ENCODE data around the gene VTA1. TPM values are rescaled to one million over a fixed set of nuclear protein-coding genes. Genes with fewer than 3 reads are reported as not detected.
"Not testable (repeated sequence)": the region's sequence is repeated elsewhere in the genome, so short reads cannot be mapped to it uniquely, and the experiment has no call there.

The VTA1 gene, protein sequence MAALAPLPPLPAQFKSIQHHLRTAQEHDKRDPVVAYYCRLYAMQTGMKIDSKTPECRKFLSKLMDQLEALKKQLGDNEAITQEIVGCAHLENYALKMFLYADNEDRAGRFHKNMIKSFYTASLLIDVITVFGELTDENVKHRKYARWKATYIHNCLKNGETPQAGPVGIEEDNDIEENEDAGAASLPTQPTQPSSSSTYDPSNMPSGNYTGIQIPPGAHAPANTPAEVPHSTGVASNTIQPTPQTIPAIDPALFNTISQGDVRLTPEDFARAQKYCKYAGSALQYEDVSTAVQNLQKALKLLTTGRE
- total RNA-seq (2013), result 44.2 TPM
- 10 to 100 TPM; 15.9 to 97.3 (median 74.8) TPM for polyA plus RNA-seq
- 15.7 and 31.4 TPM in 2 replicates for polyA minus RNA-seq
- total RNA-seq, result 20.4 to 47.2 (median 26.3) reads per million in 11 experiments

DNA sequence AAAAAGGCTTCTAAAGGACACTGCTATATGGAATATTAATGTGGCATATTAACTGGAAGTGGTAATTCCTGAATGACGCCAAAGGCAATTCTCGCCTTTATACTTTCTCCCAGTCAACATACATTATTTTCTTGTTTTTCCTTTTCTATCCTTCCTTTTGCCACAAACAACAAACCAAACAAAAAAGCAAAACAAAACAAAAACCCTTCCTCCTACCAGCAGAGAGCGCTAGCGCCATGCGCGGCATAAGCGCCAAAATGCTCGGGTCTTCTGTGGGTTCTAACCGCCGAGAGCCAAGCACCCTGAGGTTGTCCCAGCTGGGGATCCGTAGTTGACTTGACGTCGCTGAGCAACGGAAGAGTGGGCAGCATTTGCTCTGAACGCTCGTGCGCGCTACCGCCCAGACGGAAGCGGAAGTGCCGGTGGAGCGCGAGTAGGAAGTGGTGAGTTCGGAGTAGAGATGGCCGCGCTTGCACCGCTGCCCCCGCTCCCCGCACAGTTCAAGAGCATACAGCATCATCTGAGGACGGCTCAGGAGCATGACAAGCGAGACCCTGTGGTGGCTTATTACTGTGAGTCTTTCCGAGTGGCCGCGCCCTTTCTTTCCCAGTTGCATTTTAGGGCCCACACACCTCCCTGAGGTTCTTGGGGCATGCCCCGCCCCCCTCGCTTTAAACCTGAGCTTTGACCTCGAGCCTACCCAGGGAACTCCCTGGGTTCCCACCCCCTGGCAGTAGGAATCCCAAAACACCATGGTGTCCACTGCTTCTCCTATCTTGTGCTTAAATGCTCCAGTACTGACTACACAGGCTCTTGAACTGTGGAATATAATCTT, at the start of gene VTA1, which contains the start of gene NMBR:
Gene VTA1, plus strand, starts transcription at position 436 of the 835 bp plus-strand sequence. Its CDS starts 25 bp downstream, at position 461.
Gene NMBR, minus strand, starts transcription at position 295 of the 835 bp plus-strand sequence. CDS start 58,464 bp downstream, outside the sequence.
- TF ChIP-seq, protein P1, sequence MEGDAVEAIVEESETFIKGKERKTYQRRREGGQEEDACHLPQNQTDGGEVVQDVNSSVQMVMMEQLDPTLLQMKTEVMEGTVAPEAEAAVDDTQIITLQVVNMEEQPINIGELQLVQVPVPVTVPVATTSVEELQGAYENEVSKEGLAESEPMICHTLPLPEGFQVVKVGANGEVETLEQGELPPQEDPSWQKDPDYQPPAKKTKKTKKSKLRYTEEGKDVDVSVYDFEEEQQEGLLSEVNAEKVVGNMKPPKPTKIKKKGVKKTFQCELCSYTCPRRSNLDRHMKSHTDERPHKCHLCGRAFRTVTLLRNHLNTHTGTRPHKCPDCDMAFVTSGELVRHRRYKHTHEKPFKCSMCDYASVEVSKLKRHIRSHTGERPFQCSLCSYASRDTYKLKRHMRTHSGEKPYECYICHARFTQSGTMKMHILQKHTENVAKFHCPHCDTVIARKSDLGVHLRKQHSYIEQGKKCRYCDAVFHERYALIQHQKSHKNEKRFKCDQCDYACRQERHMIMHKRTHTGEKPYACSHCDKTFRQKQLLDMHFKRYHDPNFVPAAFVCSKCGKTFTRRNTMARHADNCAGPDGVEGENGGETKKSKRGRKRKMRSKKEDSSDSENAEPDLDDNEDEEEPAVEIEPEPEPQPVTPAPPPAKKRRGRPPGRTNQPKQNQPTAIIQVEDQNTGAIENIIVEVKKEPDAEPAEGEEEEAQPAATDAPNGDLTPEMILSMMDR (IDR thresholded peaks at IDR 0.05), result peak; percentile 81
- peak within 1 kb of the TSS; percentile 86 to 94 (median 90) for H3K27ac Mint-ChIP-seq
- Histone ChIP-seq H3K9me3 (replicated peaks in 1 of 2; ENCODE audit: control insufficient read depth in 1 of 2, insufficient read depth in 1 of 2, low read length in 2 of 2) (no peaks in the 10 kb centered on the region), H4K20me1 (ENCODE audit: insufficient read depth, low read length) (peaks cover 31% of the 10 kb centered on the region), H3K4me2 (replicated peaks; ENCODE audit: extremely low read depth, low read length, poor library complexity, severe bottlenecking) (peak within 1 kb of the TSS; percentile 93), H2AFZ (ENCODE audit: insufficient read depth, low read depth, low read length, poor library complexity, severe bottlenecking) (peak within 1 kb of the TSS; percentile 84), H3K27me3 (ENCODE audit: control insufficient read depth in 2 of 2, insufficient read depth in 2 of 2, low read length in 2 of 2) (no peaks in the 10 kb centered on the region), H3K79me2 (ENCODE audit: insufficient read depth, low read length) (peaks cover 55% of the 10 kb centered on the region), H3K9ac (ENCODE audit: insufficient read depth, low read length, poor library complexity, severe bottlenecking) (peak within 1 kb of the TSS; percentile 69), H3K27ac (ENCODE audit: low read depth in 1 of 2, low read length in 2 of 2) (peak within 1 kb of the TSS; percentile 46 to 83), H3K4me3 (replicated peaks in 1 of 3; ENCODE audit: low read depth in 2 of 3, low read length in 3 of 3) (peak within 1 kb of the TSS; percentile 79 to 95 (median 87)), H3K4me1 (ENCODE audit: control insufficient read depth in 1 of 2, insufficient read depth in 2 of 2, low read length in 2 of 2) (peaks cover 22 to 24% of the 10 kb centered on the region in 2 donors), H3K36me3 (replicated peaks in 1 of 2; ENCODE audit: control insufficient read depth in 1 of 2, insufficient read depth in 2 of 2, low read length in 2 of 2) (peaks cover 0 to 14% of the 10 kb centered on the region in 2 donors)
- peak; percentile 98 to 100 (median 98) for DNase-seq
- H3K9me3 Mint-ChIP-seq, result no peaks in the 10 kb centered on the region
- H3K4me1 Mint-ChIP-seq, result peaks cover 38% of the 10 kb centered on the region
- under 1% methylated on average over 34 of the region's 38 CpGs for WGBS (ENCODE audit: insufficient coverage)
- H3K36me3 Mint-ChIP-seq, result peaks cover 12 to 22% of the 10 kb centered on the region in 2 donors
- peaks cover 0 to 4% (median 4%) of the 10 kb centered on the region in 3 donors for H3K27me3 Mint-ChIP-seq (ENCODE audit: low read depth in 3 of 3)
- intact Hi-C loops (cut with micrococcal nuclease), result loop anchor here in 1 of 2 donors (5.0 kb wide), 1 partner anchor 240 kb away; no protein-coding TSS in a partner anchor
- peak within 1 kb of the TSS; percentile 90 to 95 for H3K4me3 Mint-ChIP-seq

DNA sequence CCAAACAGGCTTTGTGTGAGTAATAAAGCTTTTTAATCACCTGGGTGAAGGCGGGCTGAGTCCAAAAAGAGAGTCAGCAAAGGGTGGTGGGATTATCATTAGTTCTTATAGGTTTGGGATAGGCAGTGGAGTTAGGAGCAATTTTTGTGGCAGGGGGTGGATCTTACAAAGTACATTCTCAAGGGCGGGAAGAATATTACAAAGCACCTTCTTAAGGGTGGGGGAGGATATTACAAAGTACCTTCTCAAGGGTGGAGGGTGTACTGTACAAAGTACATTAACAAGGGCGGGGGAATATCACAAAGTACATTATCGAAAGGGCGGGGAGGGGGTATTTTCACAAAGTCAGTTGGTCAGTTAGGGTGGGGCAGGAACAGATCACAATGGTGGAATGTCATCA, 42.2 kb upstream of the VTA1 start:
- H3K9me3 Mint-ChIP-seq; H3K27me3 ChIP-seq (ENCODE audit: control insufficient read depth in 2 of 2, insufficient read depth in 2 of 2, low read length in 2 of 2); H3K4me3 Mint-ChIP-seq; H3K4me2 ChIP-seq (replicated peaks; ENCODE audit: extremely low read depth, low read length, poor library complexity, severe bottlenecking); H3K4me3 ChIP-seq (replicated peaks in 1 of 3; ENCODE audit: low read depth in 2 of 3, low read length in 3 of 3); H3K4me1 Mint-ChIP-seq; H3K9ac ChIP-seq (ENCODE audit: insufficient read depth, low read length, poor library complexity, severe bottlenecking); H3K4me1 ChIP-seq (ENCODE audit: control insufficient read depth in 1 of 2, insufficient read depth in 2 of 2, low read length in 2 of 2); H3K9me3 ChIP-seq (replicated peaks in 1 of 2; ENCODE audit: control insufficient read depth in 1 of 2, insufficient read depth in 1 of 2, low read length in 2 of 2); intact Hi-C loops (cut with micrococcal nuclease); H3K27ac ChIP-seq (ENCODE audit: low read depth in 1 of 2, low read length in 2 of 2); H2AFZ ChIP-seq (ENCODE audit: insufficient read depth, low read depth, low read length, poor library complexity, severe bottlenecking); DNase-seq; H4K20me1 ChIP-seq (ENCODE audit: insufficient read depth, low read length); H3K79me2 ChIP-seq (ENCODE audit: insufficient read depth, low read length); H3K27ac Mint-ChIP-seq; H3K36me3 Mint-ChIP-seq; H3K36me3 ChIP-seq (replicated peaks in 1 of 2; ENCODE audit: control insufficient read depth in 1 of 2, insufficient read depth in 2 of 2, low read length in 2 of 2); H3K27me3 Mint-ChIP-seq (ENCODE audit: low read depth in 3 of 3): not testable (repeated sequence)
- WGBS (ENCODE audit: insufficient coverage), result 68% methylated on average over 3 of the region's 5 CpGs

DNA sequence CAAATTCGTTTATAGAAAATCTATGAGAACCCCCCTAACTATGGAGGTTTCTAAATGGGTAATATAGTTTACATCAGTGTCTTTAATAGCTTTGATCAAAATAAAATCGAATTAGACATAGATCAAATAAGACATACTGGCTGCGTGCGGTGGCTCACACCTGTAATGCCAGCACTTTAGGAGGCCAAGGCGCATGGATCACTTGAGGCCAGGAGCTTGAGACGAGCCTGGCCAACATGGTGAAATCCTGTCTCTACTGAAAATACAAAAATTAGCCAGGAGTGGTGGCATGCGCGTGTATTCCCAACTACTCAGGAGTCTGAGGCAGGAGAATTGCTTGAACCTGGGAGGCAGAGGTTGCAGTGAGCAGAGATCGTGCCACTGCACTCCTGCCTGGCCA, 36.2 kb upstream of the VTA1 start:
- H3K27ac Mint-ChIP-seq; H3K9ac ChIP-seq (ENCODE audit: insufficient read depth, low read length, poor library complexity, severe bottlenecking); H3K9me3 Mint-ChIP-seq: not testable (repeated sequence)

More for the DNA sequence above, 36.2 kb upstream of the VTA1 start:
- H3K4me3 ChIP-seq (replicated peaks in 1 of 3; ENCODE audit: low read depth in 2 of 3, low read length in 3 of 3); H3K27ac ChIP-seq (ENCODE audit: low read depth in 1 of 2, low read length in 2 of 2); H2AFZ ChIP-seq (ENCODE audit: insufficient read depth, low read depth, low read length, poor library complexity, severe bottlenecking); H3K36me3 ChIP-seq (replicated peaks in 1 of 2; ENCODE audit: control insufficient read depth in 1 of 2, insufficient read depth in 2 of 2, low read length in 2 of 2); H3K36me3 Mint-ChIP-seq; H3K27me3 ChIP-seq (ENCODE audit: control insufficient read depth in 2 of 2, insufficient read depth in 2 of 2, low read length in 2 of 2); H3K9me3 ChIP-seq (replicated peaks in 1 of 2; ENCODE audit: control insufficient read depth in 1 of 2, insufficient read depth in 1 of 2, low read length in 2 of 2); DNase-seq; H3K4me1 ChIP-seq (ENCODE audit: control insufficient read depth in 1 of 2, insufficient read depth in 2 of 2, low read length in 2 of 2); H3K27me3 Mint-ChIP-seq (ENCODE audit: low read depth in 3 of 3); H3K79me2 ChIP-seq (ENCODE audit: insufficient read depth, low read length); H3K4me2 ChIP-seq (replicated peaks; ENCODE audit: extremely low read depth, low read length, poor library complexity, severe bottlenecking); H4K20me1 ChIP-seq (ENCODE audit: insufficient read depth, low read length); H3K4me3 Mint-ChIP-seq; H3K4me1 Mint-ChIP-seq; intact Hi-C loops (cut with micrococcal nuclease): not testable (repeated sequence)
- WGBS (ENCODE audit: insufficient coverage), result 93% methylated on average over 4 of the region's 9 CpGs
